Measurements from ENCODE around the gene TMEM171. TPM values are rescaled to one million over a fixed set of nuclear protein-coding genes. Genes with fewer than 3 reads are reported as not detected.

The TMEM171 gene
- total RNA-seq, 1 experiment from 2014 or later: 1.7 TPM

DNA sequence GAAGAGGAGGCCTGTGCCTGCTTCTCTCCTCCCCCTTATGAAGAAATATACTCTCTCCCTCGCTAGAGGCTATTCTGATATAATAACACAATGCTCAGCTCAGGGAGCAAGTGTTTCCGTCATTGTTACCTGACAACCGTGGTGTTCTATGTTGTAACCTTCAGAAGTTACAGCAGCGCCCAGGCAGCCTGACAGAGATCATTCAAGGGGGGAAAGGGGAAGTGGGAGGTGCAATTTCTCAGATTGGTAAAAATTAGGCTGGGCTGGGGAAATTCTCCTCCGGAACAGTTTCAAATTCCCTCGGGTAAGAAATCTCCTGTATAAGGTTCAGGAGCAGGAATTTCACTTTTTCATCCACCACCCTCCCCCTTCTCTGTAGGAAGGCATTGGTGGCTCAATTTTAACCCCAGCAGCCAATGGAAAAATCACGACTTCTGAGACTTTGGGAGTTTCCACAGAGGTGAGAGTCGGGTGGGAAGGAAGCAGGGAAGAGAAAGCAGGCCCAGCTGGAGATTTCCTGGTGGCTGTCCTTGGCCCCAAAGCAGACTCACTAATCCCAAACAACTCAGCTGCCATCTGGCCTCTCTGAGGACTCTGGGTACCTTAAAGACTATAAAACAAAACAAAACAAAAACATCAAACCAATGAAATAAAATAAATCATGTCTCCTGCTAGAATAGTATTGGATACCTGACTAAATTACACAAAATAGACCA lies 53.9 kb downstream of the TMEM171 start:
- DNase-seq (ENCODE audit: low spot score) (no peak), ATAC-seq (no peak)
- H3K9me3 Mint-ChIP-seq: no peaks in the 10 kb centered on the region
- peaks cover 20% of the 10 kb centered on the region for H3K4me1 Mint-ChIP-seq
- H3K36me3 Mint-ChIP-seq: no peaks in the 10 kb centered on the region
- H3K27me3 Mint-ChIP-seq (ENCODE audit: low read depth): peaks cover 5% of the 10 kb centered on the region; the same call in 1 of the 2 replicates
- no peak for TF ChIP-seq ELF4 (CRISPR knock-in tag; IDR thresholded peaks at IDR 0.05; ENCODE audit: low read depth)
- TF ChIP-seq ZBTB21 (CRISPR knock-in tag; IDR thresholded peaks at IDR 0.05; ENCODE audit: borderline replicate concordance): no peak
- TF ChIP-seq, protein P1, sequence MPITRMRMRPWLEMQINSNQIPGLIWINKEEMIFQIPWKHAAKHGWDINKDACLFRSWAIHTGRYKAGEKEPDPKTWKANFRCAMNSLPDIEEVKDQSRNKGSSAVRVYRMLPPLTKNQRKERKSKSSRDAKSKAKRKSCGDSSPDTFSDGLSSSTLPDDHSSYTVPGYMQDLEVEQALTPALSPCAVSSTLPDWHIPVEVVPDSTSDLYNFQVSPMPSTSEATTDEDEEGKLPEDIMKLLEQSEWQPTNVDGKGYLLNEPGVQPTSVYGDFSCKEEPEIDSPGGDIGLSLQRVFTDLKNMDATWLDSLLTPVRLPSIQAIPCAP (CRISPR knock-in tag; IDR thresholded peaks at IDR 0.05): no peak
- no peak for TF ChIP-seq SMAD4 (CRISPR knock-in tag; IDR thresholded peaks at IDR 0.05)
- no peak for TF ChIP-seq FOXK1 (CRISPR knock-in tag; IDR thresholded peaks at IDR 0.05)
- no peak for TF ChIP-seq ZNF396 (CRISPR knock-in tag; IDR thresholded peaks at IDR 0.05; ENCODE audit: borderline replicate concordance)
- TF ChIP-seq, protein P2, sequence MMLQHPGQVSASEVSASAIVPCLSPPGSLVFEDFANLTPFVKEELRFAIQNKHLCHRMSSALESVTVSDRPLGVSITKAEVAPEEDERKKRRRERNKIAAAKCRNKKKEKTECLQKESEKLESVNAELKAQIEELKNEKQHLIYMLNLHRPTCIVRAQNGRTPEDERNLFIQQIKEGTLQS (CRISPR knock-in tag; conservative IDR thresholded peaks at IDR 0.05): no peak
- TF ChIP-seq, protein P3, sequence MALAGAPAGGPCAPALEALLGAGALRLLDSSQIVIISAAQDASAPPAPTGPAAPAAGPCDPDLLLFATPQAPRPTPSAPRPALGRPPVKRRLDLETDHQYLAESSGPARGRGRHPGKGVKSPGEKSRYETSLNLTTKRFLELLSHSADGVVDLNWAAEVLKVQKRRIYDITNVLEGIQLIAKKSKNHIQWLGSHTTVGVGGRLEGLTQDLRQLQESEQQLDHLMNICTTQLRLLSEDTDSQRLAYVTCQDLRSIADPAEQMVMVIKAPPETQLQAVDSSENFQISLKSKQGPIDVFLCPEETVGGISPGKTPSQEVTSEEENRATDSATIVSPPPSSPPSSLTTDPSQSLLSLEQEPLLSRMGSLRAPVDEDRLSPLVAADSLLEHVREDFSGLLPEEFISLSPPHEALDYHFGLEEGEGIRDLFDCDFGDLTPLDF (CRISPR knock-in tag; IDR thresholded peaks at IDR 0.05): no peak
- no peak for TF ChIP-seq CBFB (CRISPR knock-in tag; IDR thresholded peaks at IDR 0.05; ENCODE audit: low read depth)
- TF ChIP-seq NR3C1 (CRISPR knock-in tag; conservative IDR thresholded peaks at IDR 0.05; ENCODE audit: low read depth): no peak
- TF ChIP-seq MXD4 (CRISPR knock-in tag; IDR thresholded peaks at IDR 0.05; ENCODE audit: borderline replicate concordance): no peak
- no peak for TF ChIP-seq SP1 (CRISPR knock-in tag; conservative IDR thresholded peaks at IDR 0.05)
- no peak overlapping the region for H3K4me3 Mint-ChIP-seq
- no peak overlapping the region for H3K27ac Mint-ChIP-seq
- ChIA-PET POLR2A (no interaction called here), CTCF (interaction anchor here (1.3 to 2.9 kb wide), 3 partner anchors 27 to 48 kb away, joined by 3 to 8 read pairs (median 7); no protein-coding TSS in a partner anchor)

DNA sequence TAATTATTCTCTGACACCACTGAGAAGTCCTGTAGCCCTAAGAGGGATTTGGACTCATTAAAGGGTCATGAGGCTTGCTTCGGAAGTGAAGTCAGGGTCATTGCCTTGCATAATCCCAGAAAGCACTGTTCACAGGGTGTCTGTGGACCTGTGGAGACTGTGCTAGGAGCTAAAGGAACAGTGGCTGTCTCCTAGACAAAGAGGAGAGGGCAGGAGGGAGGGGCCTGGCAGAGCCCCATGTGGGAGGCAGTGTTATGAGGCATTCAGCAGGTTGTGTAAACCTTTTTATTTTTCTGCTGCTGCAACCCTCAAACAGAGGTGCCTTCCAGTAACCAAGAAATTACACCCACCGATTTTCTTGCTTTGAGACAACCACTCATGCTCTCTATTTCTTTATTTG lies 55.9 kb downstream of the TMEM171 start:
- DNase-seq (ENCODE audit: low spot score) (no peak), ATAC-seq (no peak; the same call in 1 of the 2 replicates)
- H3K4me3 Mint-ChIP-seq: no peak overlapping the region
- POLR2A ChIA-PET: no interaction called here
- peaks cover 13% of the 10 kb centered on the region for H3K4me1 Mint-ChIP-seq
- no peaks in the 10 kb centered on the region for H3K36me3 Mint-ChIP-seq
- H3K27me3 Mint-ChIP-seq (ENCODE audit: low read depth): peaks cover 5% of the 10 kb centered on the region; the same call in 1 of the 2 replicates
- H3K27ac Mint-ChIP-seq: no peak overlapping the region
- H3K9me3 Mint-ChIP-seq: no peaks in the 10 kb centered on the region
- CTCF ChIA-PET: no interaction called here
- TF ChIP-seq EMX1 (CRISPR knock-in tag; IDR thresholded peaks at IDR 0.05) (no peak), TCF7 (CRISPR knock-in tag; IDR thresholded peaks at IDR 0.05; ENCODE audit: low read depth) (no peak), NR2C2 (CRISPR knock-in tag; IDR thresholded peaks at IDR 0.05) (no peak), HMGA2 (CRISPR knock-in tag; IDR thresholded peaks at IDR 0.05) (no peak), GABPB1 (CRISPR knock-in tag; IDR thresholded peaks at IDR 0.05) (no peak), IRF2 (CRISPR knock-in tag; IDR thresholded peaks at IDR 0.05; ENCODE audit: borderline replicate concordance, low read depth) (no peak), GRHL2 (CRISPR knock-in tag; IDR thresholded peaks at IDR 0.05; ENCODE audit: insufficient replicate concordance, severe bottlenecking) (no peak), FOXJ3 (CRISPR knock-in tag; IDR thresholded peaks at IDR 0.05; ENCODE audit: borderline replicate concordance) (no peak), ESRRA (CRISPR knock-in tag; IDR thresholded peaks at IDR 0.05; ENCODE audit: borderline replicate concordance) (no peak), CBFB (CRISPR knock-in tag; IDR thresholded peaks at IDR 0.05; ENCODE audit: low read depth) (no peak)
- TF ChIP-seq, protein P4, sequence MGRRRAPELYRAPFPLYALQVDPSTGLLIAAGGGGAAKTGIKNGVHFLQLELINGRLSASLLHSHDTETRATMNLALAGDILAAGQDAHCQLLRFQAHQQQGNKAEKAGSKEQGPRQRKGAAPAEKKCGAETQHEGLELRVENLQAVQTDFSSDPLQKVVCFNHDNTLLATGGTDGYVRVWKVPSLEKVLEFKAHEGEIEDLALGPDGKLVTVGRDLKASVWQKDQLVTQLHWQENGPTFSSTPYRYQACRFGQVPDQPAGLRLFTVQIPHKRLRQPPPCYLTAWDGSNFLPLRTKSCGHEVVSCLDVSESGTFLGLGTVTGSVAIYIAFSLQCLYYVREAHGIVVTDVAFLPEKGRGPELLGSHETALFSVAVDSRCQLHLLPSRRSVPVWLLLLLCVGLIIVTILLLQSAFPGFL (CRISPR knock-in tag; IDR thresholded peaks at IDR 0.05; ENCODE audit: borderline replicate concordance): no peak
- TF ChIP-seq, protein P5, sequence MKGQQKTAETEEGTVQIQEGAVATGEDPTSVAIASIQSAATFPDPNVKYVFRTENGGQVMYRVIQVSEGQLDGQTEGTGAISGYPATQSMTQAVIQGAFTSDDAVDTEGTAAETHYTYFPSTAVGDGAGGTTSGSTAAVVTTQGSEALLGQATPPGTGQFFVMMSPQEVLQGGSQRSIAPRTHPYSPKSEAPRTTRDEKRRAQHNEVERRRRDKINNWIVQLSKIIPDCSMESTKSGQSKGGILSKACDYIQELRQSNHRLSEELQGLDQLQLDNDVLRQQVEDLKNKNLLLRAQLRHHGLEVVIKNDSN (CRISPR knock-in tag; IDR thresholded peaks at IDR 0.05): no peak
- TF ChIP-seq, protein P6, sequence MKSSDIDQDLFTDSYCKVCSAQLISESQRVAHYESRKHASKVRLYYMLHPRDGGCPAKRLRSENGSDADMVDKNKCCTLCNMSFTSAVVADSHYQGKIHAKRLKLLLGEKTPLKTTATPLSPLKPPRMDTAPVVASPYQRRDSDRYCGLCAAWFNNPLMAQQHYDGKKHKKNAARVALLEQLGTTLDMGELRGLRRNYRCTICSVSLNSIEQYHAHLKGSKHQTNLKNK (CRISPR knock-in tag; IDR thresholded peaks at IDR 0.05): no peak
- TF ChIP-seq, protein P7, sequence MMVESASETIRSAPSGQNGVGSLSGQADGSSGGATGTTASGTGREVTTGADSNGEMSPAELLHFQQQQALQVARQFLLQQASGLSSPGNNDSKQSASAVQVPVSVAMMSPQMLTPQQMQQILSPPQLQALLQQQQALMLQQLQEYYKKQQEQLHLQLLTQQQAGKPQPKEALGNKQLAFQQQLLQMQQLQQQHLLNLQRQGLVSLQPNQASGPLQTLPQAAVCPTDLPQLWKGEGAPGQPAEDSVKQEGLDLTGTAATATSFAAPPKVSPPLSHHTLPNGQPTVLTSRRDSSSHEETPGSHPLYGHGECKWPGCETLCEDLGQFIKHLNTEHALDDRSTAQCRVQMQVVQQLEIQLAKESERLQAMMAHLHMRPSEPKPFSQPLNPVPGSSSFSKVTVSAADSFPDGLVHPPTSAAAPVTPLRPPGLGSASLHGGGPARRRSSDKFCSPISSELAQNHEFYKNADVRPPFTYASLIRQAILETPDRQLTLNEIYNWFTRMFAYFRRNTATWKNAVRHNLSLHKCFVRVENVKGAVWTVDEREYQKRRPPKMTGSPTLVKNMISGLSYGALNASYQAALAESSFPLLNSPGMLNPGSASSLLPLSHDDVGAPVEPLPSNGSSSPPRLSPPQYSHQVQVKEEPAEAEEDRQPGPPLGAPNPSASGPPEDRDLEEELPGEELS (CRISPR knock-in tag; IDR thresholded peaks at IDR 0.05): no peak
- TF ChIP-seq, protein P8, sequence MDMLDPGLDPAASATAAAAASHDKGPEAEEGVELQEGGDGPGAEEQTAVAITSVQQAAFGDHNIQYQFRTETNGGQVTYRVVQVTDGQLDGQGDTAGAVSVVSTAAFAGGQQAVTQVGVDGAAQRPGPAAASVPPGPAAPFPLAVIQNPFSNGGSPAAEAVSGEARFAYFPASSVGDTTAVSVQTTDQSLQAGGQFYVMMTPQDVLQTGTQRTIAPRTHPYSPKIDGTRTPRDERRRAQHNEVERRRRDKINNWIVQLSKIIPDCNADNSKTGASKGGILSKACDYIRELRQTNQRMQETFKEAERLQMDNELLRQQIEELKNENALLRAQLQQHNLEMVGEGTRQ (CRISPR knock-in tag; IDR thresholded peaks at IDR 0.05): no peak

Measured in WTC11 (cell line).